ENCODE data around the gene RNF166.

- TF ChIP-seq EZH2 (IDR thresholded peaks at IDR 0.05; ENCODE audit: borderline replicate concordance, low read depth, low read length, poor library complexity, severe bottlenecking) = no peak
- no peak for TF ChIP-seq CTCF (conservative IDR thresholded peaks at IDR 0.05; ENCODE audit: low read depth, low read length)
These were observed 11.0 kb downstream of the RNF166 start for GRCh38 chr16:88695218-88695617.
